GM23338 (cell line): ENCODE data around the gene IGSF21. TPM values are rescaled to one million over a fixed set of nuclear protein-coding genes. Genes with fewer than 3 reads are reported as not detected.
A peak's percentile ranks its signal among the peaks of the same experiment; 100 is the strongest.

Source experiments
- ATAC-seq: fragments of 200-7000 bp; cut with Tn5 transposase; 3 replicates; pipeline ENCODE4 v1.9.1; 2020
- DNase-seq: peaks from one replicate; pipeline ENCODE4 v3.0.0-alpha.2; 2015; ENCODE audit warnings: low spot score
- H2AFZ ChIP-seq: fragments of 200-600 bp; sonication (generic); 2 replicates; pipeline ENCODE4 v1.8.0; 2016; ENCODE audit warnings: antibody characterized with exemption, mild to moderate bottlenecking, moderate library complexity
- H3F3A ChIP-seq: fragments of 200-600 bp; sonication (generic); replicated peaks from 2 replicates; pipeline ENCODE4 v1.8.0; 2017; ENCODE audit warnings: antibody characterized with exemption, mixed run types, low read depth
- H3K27ac ChIP-seq: fragments of 200-600 bp; sonication (generic); 2 replicates; pipeline ENCODE4 v1.6.1; 2016; ENCODE audit warnings: low read depth
- H3K27me3 ChIP-seq: fragments of 200-600 bp; sonication (generic); 2 replicates; pipeline ENCODE4 v1.8.0; 2016; ENCODE audit warnings: mild to moderate bottlenecking, mixed run types, moderate library complexity; ENCODE audit not compliant: insufficient read depth
- H3K36me3 ChIP-seq: fragments of 200-600 bp; sonication (generic); 2 replicates; pipeline ENCODE4 v1.8.0; 2016; ENCODE audit warnings: mild to moderate bottlenecking; ENCODE audit not compliant: insufficient read depth
- H3K4me1 ChIP-seq: fragments of 200-600 bp; sonication (generic); 2 replicates; pipeline ENCODE4 v1.8.0; 2016; ENCODE audit warnings: mild to moderate bottlenecking, moderate library complexity; ENCODE audit not compliant: insufficient read depth
- H3K4me2 ChIP-seq: fragments of 200-600 bp; sonication (generic); 2 replicates; pipeline ENCODE4 v1.7.1; 2017; ENCODE audit warnings: mixed run types
- H3K4me3 ChIP-seq: fragments of 200-600 bp; sonication (generic); 2 replicates; pipeline ENCODE4 v1.6.1; 2016; ENCODE audit warnings: mixed run types
- H3K79me2 ChIP-seq: fragments of 200-600 bp; sonication (generic); replicated peaks from 2 replicates; pipeline ENCODE4 v1.8.0; 2017; ENCODE audit warnings: mild to moderate bottlenecking; ENCODE audit not compliant: insufficient read depth
- H3K9me2 ChIP-seq: fragments of 200-600 bp; sonication (generic); 2 replicates; pipeline ENCODE4 v1.8.0; 2017; ENCODE audit not compliant: insufficient read depth
- H4K20me1 ChIP-seq: fragments of 200-600 bp; sonication (generic); replicated peaks from 2 replicates; pipeline ENCODE4 v1.8.0; 2017; ENCODE audit warnings: mild to moderate bottlenecking; ENCODE audit not compliant: insufficient read depth
- H3K27ac Mint-ChIP-seq: 2 replicates; pipeline ENCODE4 v1.8.0; 2020; ENCODE audit warnings: inconsistent platforms, mild to moderate bottlenecking, moderate library complexity, mixed read lengths
- H3K27me3 Mint-ChIP-seq: 3 replicates; pipeline ENCODE4 v1.8.0; 2022; ENCODE audit warnings: low read depth, mild to moderate bottlenecking, moderate library complexity, mixed read lengths, inconsistent platforms; ENCODE audit not compliant: insufficient read depth, poor library complexity
- H3K36me3 Mint-ChIP-seq: 3 replicates; pipeline ENCODE4 v1.8.0; 2021; ENCODE audit warnings: low read depth, mild to moderate bottlenecking, inconsistent platforms, moderate library complexity, mixed read lengths
- H3K4me1 Mint-ChIP-seq: 3 replicates; pipeline ENCODE4 v1.8.0; 2020; ENCODE audit warnings: mild to moderate bottlenecking, inconsistent platforms, mixed read lengths
- H3K4me3 Mint-ChIP-seq: 3 replicates; pipeline ENCODE4 v1.8.0; 2021; ENCODE audit warnings: moderate library complexity, mild to moderate bottlenecking, inconsistent platforms, mixed read lengths
- H3K9me3 Mint-ChIP-seq: 3 replicates; pipeline ENCODE4 v1.8.0; 2020; ENCODE audit warnings: moderate library complexity, mild to moderate bottlenecking, inconsistent platforms, mixed read lengths
- ETS1 ChIP-seq: IDR thresholded peaks from 2 replicates; pipeline ENCODE4 v1.6.1; 2016; ENCODE audit warnings: antibody characterized with exemption
- JUNB ChIP-seq: IDR thresholded peaks from one replicate; pipeline ENCODE4 v1.6.1; 2016; ENCODE audit warnings: antibody characterized with exemption; ENCODE audit not compliant: unreplicated experiment
- POLR2AphosphoS5 ChIP-seq: IDR thresholded peaks from 2 replicates; pipeline ENCODE4 v1.6.1; 2016; ENCODE audit warnings: antibody characterized with exemption, low read depth
- ZNF462 ChIP-seq: fragments of 250-450 bp; sonication (Bioruptor Pico); IDR thresholded peaks from 2 replicates; pipeline ENCODE4 v1.5.0; 2020; ENCODE audit warnings: mild to moderate bottlenecking, moderate library complexity
- polyA plus RNA-seq: library from polyadenylated mRNA; unstranded; fragments of >200 nt; fragmentation: Nextera tagmentation; extraction: Ambion mirVana; gene quantifications from 2 replicates; pipeline ENCODE4 v1.2.1, GENCODE V29; 2016
- total RNA-seq: library from RNA; depleted of rRNA; stranded (reverse); fragments of >200 nt; shearing (Covaris generic); gene quantifications from 2 replicates; pipeline ENCODE4 v1.2.3, GENCODE V29; 2014
- TF ChIP-seq, protein P1 (sequence below), 2 experiments: fragments of 200-600 bp in 1 of 2; sonication (generic) in 1 of 2; conservative IDR thresholded peaks; 2 replicates each; pipeline versions ENCODE4 v1.5.1 to v1.6.1; 2016 to 2017; ENCODE audit warnings: antibody characterized with exemption in 2 of 2, low read depth in 2 of 2, mild to moderate bottlenecking in 2 of 2, moderate library complexity in 1 of 2

IGSF21 gene
- total and polyA plus RNA-seq, 2 experiments from 2014 or later = 15.6 to 15.7 TPM

GRCh38 chr1:18384471-18384870 is 276.9 kb downstream of the IGSF21 start:
- peak; percentile 37; the same call in 2 of the 3 replicates for ATAC-seq

More at GRCh38 chr1:18384471-18384870, 276.9 kb downstream of the IGSF21 start:
- Mint-ChIP-seq H3K4me1 (peaks cover 23% of the 10 kb centered on the region), H3K4me3 (no peak overlapping the region; the same call in 2 of the 3 replicates), H3K27me3 (peaks cover 14% of the 10 kb centered on the region), H3K27ac (no peak overlapping the region), H3K36me3 (peaks cover 20% of the 10 kb centered on the region), H3K9me3 (peaks cover 15% of the 10 kb centered on the region)
- no peak overlapping the region for H3K27ac ChIP-seq
- H2AFZ ChIP-seq = no peak overlapping the region
- H3K9me2 ChIP-seq = 0 out of 2 replicates have a peak, but pooled peaks cover 4% of the 10 kb centered on the region
- H4K20me1 ChIP-seq = no peaks in the 10 kb centered on the region
- no peaks in the 10 kb centered on the region for H3K27me3 ChIP-seq
- TF ChIP-seq ETS1 (no peak), ZNF462 (CRISPR knock-in tag) (no peak), JUNB (no peak), POLR2AphosphoS5 (no peak)
- TF ChIP-seq, protein P1, sequence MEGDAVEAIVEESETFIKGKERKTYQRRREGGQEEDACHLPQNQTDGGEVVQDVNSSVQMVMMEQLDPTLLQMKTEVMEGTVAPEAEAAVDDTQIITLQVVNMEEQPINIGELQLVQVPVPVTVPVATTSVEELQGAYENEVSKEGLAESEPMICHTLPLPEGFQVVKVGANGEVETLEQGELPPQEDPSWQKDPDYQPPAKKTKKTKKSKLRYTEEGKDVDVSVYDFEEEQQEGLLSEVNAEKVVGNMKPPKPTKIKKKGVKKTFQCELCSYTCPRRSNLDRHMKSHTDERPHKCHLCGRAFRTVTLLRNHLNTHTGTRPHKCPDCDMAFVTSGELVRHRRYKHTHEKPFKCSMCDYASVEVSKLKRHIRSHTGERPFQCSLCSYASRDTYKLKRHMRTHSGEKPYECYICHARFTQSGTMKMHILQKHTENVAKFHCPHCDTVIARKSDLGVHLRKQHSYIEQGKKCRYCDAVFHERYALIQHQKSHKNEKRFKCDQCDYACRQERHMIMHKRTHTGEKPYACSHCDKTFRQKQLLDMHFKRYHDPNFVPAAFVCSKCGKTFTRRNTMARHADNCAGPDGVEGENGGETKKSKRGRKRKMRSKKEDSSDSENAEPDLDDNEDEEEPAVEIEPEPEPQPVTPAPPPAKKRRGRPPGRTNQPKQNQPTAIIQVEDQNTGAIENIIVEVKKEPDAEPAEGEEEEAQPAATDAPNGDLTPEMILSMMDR (conservative IDR thresholded peaks at IDR 0.05; ENCODE audit: low read depth in 2 of 2) = no peak
- H3K4me3 ChIP-seq = no peak overlapping the region
- no peaks in the 10 kb centered on the region for H3F3A ChIP-seq
- H3K4me1 ChIP-seq = peaks cover 20% of the 10 kb centered on the region
- DNase-seq = peak; percentile 51
- no peaks in the 10 kb centered on the region for H3K79me2 ChIP-seq
- no peaks in the 10 kb centered on the region; the same call in 1 of the 2 replicates for H3K36me3 ChIP-seq
- no peak overlapping the region for H3K4me2 ChIP-seq
